Measurements from ENCODE around the gene POLR2B.

GRCh38 chr4:57070461-57070860 lies 91.8 kb downstream of the POLR2B start:
- TF ChIP-seq EZH2phosphoT487 (IDR thresholded peaks at IDR 0.05; ENCODE audit: borderline replicate concordance) (no peak), POLR2A (IDR thresholded peaks at IDR 0.05; ENCODE audit: borderline replicate concordance, extremely low read depth, insufficient read depth, insufficient read length) (no peak), SRF (IDR thresholded peaks at IDR 0.05; ENCODE audit: low read depth) (no peak), CTCF (IDR thresholded peaks at IDR 0.05 in 2 of 3, conservative IDR thresholded peaks at IDR 0.05 in 1 of 3; ENCODE audit: borderline replicate concordance in 1 of 3, insufficient read depth in 1 of 3, low read depth in 2 of 3, low read length in 2 of 3) (no peak)
